HG03432 (cell line): Measurements from ENCODE around the gene MS4A18.

Experiments
- ATAC-seq: cut with Tn5 transposase; IDR thresholded peaks from one replicate; pipeline ENCODE4 v1.9.1; 2021; ENCODE audit warnings: mild to moderate bottlenecking, moderate library complexity; ENCODE audit not compliant: unreplicated experiment

MS4A18 gene

DNA sequence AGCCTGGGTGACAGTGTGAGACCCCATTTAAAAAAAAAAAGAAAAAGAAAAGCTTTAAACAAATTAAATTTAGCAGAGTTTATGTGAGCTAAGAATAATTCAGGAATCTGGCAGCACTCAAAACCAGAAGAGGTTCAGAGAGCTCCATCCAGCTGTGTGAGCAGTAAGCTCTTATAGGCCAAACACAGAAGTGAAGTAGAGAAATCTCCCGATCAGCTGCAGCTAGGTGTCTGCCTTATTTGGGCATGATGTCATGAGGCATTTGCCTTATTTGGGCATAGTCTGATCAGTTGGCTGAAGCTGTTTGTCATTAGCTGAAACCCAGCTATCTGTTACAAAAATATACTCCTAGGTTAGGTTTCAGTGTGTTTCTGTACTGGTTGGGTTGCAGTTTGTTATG, 40.4 kb downstream of the MS4A18 start:
- ATAC-seq: peak; percentile 39

DNA sequence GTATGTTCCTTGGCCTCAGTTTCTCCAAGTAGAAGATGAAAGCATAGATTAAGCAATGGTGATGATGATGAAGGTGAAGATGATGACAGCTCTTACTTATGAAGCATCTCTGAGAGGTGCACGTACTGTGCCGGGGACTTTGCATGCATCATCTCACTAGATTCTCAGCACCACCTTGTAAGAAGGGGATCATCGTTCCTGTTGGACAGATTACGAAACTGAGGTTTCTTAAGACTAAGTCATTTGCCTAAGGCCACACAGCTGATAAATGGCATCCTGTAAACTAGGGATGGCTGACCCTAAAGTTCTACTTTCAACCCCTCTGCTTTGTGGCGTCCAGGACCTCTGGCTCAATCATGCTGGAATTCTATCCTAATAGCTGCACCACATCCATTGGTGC, 40.8 kb downstream of the MS4A18 start:
- ATAC-seq: peak; percentile 10

DNA sequence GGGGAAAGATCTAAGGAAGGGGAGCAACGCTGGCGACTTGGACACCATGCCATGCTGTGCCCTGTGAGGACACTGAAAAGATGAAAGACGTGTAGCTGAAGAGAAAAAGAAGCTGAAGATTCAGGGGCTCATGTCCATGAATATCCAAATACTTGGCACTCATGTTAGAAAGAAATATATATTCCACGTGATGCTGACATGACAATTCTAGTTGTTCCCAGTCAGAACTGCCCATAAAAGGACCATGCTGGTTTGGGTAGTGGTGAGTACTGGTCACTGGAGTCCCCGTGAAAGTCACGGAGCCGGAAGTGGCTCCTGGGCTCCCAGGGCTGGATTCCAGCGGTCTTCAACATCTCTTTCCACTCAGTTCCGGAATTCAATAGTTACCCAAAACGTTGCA, 42.0 kb downstream of the MS4A18 start:
- ATAC-seq: no peak

DNA sequence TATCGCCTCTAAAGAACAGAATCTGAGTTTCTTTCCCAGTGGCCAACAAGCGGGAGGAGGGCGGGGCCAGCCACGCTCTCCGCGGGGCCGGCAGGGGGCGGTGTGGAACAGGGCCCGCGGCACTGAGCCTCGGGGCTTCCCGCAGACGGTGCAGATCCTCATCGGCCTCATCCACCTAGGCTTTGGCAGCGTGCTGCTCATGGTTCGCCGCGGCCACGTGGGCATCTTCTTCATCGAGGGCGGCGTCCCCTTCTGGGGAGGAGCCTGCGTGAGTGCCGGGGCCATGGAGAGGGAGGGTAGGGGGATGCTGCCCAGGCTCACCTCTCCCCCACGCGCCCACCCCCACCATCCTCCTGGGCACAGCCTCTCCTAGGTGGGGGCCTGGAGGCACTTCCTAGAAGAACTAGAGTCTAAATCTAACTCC, 42.9 kb downstream of the MS4A18 start:
- no peak for ATAC-seq

DNA sequence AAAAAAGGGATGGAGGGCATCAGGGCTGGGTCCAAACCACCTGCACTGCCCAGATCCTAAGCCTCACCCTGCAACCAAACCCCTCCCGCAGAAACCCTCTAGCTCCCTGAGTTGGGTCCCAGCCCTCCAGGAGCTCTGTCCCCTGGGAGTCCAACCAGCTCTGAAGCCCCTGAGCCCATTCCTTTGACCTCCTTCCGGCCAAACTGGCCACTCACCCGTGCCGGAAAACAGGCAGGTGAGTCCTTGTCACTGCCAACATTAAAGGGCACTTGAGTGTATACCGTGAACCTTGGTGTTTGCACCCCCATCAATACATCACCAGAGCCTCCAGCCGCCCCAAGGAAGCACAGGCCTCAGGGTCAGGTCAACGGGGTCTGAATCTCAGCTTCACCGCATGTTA, 43.7 kb downstream of the MS4A18 start:
- no peak for ATAC-seq

DNA sequence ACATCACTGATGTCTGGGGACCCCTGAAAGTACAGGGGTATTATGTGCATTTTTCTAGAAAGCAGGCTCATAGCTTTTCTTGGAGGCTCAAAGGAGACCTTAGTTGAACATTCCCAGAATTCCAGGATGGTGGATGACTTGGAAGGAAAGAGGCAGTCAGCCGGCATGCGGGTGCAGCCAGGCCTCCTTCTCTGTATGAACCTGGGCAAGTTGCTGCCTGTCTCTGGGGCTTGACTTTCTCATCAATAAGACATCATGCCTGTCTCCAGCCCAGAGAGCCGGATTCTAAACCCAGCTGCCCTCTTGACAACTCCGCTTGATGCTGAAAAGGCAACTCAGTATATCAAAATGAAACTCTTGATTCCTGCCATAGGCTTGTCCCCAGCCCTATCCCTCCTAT, 44.8 kb downstream of the MS4A18 start:
- ATAC-seq: no peak

DNA sequence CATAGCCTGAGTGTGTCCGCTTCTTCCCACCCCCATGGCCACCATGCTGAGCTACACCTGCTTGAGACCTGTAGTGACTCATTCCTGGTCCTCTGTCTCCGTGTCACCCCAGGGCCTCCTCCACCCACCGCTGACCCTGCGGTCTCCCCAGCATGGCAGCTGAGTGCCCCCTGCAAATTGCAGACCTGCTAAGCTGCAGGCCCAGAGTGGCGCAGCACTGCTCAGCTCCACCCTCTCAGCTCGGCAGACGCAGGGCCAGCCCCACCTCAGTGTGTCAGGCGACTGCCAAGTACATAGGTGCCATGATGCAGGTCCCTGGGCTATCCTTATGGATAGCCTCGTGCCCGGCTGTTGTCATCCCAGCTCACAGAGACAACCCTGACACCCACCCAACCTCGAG, 45.3 kb downstream of the MS4A18 start:
- no peak for ATAC-seq

DNA sequence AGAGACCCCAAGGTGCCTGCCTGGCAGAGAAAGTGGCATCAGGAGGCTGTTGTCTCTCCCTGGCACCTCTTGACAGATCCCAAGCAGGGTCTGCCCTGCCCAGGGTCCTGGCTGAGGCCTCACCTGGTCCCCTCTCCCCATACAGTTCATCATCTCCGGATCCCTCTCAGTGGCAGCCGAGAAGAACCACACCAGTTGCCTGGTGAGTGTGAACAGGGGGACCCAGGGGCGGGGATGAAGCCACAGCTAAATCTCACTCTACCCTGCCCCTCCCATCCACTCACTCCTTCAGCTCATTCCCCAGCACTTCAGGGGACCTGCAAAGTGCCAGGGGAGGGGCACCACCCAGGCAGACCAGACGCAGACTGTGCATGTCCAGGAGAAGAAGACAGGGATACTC, 46.6 kb downstream of the MS4A18 start:
- ATAC-seq: no peak

DNA sequence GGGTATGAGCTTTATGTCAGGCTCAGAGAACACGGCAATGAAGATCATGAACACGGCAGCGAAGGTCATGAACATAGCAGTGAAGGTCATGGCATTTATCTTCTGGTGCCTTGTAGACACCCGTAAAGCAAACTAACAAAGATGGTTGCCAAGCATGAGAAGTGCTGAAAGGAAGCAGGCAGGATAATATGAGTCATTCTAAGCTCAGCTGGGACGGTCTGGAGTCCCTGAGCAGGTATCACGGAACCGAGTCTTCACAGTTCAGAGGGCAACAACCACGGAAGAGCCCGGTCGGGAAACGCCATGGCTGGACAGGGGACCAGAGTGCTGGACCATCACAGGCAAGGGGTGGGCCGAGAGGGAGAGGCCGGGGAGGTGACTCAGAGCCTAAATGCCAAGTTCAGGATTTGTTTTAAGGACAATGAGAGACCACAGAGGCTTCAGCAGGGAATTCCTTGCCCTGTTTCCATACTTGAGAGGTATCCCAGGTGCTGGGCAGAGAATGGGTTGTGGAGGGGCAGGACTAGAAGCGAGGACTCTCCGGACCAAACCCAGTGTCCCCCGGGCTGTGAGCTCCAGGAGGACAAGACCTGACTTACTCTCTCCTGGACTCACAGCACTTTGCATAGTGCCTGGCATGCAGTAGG, 47.5 kb downstream of the MS4A18 start:
- ATAC-seq: no peak

DNA sequence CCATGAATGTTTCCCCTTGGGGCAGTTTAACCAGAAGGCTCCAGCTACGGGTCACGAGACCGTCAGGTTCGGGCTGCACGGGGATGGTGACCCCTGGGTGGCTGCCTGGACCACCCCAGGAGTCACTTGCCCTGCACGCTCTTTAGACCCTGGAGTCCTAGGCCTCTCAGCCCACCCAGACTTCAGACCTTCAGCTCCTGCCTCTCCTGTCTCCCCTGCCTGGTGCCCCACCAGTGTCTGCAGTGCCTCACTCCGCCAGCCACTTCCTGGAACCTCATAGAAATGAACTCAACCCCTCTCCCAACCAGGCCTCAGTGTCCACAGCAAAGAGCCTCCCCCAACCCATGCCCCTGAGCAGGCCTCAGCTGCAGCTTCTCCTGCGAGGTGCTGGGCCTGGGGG, 48.1 kb downstream of the MS4A18 start:
- no peak for ATAC-seq

DNA sequence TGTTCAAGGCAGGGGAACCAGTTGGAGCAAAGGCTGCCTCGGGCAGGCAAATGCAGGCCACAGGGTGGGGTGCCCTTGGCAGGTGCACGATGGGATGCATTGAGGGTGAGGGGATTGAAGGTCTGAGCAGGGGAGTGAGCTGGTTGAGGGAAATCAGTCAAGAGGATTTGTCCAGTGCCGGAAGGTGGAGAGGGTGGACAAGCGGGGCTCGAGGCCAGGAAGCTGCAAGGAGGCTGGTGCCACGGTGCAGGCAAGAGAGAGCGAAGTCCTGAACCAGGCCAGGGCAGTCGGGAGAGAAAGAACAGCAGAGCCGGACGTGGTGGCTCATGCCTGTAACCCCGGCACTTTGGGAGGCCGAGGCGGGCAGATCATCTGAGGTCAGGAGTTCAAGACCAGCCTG, 50.2 kb downstream of the MS4A18 start:
- ATAC-seq: no peak

DNA sequence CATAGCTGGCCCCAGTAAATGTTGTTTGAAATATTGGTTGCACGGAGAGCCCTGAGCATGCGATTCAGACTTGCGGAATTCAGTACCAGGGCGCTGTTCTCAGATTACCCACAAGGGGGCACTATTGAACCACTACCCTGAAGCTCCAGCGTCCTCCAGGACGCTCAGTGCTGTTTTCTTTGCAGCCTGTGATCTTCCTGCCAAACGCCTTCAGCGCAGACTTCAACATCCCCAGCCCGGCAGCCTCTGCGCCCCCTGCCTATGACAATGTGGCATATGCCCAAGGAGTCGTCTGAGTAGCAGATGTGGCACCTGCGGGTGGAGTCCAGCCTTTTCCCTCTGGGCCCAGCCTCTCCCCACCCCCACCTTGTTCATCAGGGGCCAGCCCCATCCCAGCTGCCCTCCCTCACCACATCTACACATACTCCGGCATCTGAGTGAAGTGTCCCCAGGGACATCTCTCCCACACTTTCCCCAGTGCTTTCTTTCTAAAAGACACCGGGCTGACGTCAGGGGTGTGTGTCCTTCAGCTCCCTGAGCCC, 51.0 kb downstream of the MS4A18 start:
- ATAC-seq: peak; percentile 88

DNA sequence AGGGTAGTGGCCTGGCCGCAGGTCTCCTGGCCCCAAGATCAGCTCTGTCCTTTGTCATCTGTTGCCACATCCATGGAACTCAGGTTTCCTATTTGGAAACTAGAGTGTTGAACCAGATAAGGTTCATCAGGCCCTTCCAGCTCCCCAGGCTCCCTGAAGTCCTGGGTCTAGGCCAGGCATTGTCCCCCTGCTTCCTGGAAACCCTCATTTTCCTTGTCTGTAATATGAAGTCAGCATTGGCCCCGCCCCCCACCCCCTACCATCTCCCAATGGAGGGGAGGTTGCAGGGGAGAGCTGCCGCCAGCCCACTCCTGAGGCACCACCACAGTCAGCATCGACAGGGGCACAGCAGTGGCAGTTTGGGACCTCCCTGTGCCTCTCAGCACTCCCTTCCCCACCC, 51.6 kb downstream of the MS4A18 start:
- ATAC-seq: no peak

DNA sequence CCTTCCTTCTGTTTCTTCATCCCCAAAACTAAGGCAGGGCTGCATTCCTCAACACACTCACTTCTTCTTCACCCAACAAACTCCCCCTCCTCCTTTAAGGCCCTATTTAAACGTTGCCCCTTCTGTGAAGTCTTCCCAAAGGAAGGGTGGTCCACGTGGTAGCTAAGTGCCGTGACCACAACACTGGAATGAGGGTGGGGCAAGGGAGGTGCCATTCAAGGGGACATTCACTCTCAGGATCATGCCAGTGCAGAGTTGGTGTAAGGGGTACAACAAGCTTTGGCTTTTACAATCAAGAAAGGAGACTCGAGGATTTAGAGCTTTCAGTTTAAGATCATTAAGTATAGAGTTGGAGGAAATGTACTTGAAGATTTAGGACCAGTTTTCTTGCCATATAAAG, 52.6 kb downstream of the MS4A18 start:
- ATAC-seq: no peak

DNA sequence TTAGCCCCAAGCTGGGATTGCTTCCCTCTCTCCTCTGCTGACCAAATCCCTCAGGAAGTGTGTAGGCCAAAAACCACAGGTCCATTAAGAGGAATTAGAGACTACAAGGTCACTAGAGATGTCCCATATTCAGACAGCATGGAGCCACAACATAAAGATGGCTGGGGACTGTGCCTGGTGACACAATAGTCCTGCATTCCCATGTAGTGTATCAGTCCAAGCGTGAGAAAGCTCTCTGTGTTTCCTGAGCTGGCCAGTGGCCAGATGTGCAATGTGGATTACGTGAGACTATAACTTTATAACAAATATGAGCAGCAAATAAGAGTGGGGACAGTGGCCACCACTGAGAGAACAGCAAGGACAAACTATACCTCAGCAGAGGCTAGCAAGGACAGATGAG, 53.1 kb downstream of the MS4A18 start:
- ATAC-seq: no peak

DNA sequence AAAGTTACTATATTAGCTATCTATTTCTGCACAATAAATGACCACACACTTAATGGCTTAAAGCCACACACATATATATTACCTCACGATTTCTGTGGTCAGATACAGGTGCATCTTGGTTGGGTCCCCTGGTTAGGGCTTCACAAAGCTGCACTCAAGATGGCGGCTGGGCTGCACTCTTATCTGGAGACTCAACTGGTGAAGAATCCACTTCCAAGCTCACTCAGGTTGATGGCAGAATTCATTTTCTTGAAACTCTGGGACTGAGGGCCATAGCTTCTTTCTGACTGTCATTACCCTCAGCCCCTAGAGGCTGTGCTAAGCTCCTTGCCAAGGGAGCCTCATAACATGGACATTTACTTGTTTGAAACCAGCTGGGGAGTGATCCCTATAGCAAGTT, 55.5 kb downstream of the MS4A18 start:
- ATAC-seq: no peak

DNA sequence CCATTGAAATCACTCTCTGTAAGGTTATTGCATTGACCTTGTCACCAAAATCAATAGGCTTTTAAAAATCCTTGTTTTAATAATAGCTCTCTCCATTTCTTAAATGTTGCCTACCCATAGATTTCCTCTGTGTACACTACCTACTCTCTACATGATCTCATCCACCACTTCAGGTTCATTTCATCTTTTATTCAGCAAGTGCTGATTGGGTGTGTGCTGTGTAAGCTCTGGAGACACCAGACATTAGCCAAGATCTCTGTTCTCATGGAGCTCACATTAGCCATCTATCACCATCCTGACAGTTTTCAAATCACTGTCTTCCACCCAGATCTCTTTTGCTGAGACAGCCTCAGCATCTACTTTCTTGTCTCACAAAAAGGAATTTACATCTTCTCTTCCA, 56.3 kb downstream of the MS4A18 start:
- no peak for ATAC-seq

DNA sequence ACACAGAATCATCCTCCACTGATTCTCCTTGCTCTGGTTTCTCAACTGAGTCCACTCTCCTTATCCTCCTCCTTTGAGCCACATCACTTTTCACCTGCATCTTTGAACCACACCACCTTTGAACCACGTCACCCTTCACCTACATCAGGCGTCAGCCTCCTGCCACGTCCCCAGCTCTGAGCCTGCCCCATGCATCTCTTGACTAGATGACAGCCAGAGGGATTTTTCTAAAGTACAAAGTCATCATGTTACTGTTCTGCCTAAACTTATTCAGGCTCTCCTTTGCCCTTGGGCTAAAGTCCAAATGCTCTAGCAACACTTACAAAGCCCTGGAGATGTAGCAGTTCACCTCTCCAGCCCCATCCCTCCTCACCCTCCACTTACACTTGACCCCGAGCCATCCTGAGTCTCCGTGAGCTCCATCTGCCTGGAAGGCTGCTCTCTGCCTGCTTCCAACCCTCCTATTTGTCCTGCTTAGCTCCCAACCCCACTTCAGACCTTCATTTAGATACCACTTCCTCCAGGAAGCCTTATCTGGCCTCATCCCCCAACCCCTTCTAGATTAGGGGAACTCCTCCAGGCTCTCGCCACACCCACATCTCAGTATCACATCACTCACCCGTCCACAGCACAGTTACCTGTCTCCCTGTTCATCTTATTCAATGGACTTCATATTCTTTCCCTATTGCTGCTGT, 56.9 kb downstream of the MS4A18 start:
- ATAC-seq: no peak

DNA sequence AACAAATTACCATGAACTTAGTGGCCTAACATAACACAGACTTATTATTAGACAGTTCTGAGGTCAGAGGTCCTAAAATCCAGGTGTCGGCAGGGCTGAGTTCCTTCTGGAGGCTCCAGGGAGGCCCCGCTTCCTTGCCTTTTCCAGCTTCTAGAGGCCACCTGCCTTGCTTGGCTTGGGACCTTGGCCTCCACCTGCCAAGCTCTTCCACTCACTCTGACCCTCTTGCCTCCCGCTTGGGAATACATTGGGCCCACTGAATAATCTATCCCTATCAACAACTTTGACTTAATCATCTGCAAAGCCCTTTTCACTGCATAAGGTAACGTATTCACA, 57.4 kb downstream of the MS4A18 start:
- ATAC-seq: no peak

DNA sequence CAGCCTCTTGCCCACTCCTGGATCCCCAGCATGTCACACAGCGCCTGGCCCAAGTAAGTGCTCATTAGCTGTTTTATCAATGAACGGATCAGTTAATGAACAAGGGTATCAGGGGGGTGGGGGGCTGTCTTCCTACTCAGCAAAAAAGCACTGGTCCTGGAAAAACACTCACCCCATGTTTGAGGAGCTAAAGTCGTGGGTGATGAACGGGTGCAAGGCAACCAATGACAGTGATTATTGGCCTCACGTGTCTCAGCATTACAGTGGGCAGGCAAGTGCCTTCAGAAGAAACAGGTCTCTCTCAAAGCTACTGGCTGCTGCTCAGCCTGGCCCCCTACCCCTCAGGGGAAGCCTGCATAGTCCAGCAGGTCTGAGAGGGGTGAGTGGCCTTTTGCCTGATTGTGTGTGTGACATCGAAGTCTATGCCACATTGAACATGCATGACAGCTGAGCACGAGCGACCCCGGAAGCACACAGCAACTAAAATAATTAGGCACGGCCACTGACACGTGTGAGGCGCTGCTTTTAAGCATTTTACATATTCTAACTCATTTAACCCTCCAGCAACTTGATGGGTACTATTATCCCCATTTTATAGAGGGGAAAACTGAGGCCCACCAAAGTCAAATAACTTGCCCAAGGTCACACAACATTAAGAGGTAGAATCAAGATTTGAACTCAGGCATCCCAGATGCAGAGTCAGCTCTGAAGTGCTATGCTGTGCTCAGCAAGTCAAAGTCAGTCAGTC, 58.0 kb downstream of the MS4A18 start:
- ATAC-seq: no peak

DNA sequence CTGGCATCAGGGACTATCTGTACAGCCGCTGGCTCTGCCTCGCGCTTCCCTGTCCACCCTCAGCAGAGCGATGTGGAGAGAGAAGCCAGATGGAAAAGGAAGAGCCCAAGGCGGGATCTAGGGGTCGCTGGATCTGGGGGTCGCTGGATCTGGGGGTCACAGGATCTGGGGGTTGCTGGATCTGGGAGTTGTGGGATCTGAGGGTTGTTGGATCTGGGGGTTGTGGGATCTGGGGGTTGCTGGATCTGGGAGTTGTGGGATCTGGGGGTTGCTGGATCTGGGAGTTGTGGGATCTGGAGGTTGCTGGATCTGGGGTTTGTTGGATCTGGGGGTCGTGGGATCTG, 58.6 kb downstream of the MS4A18 start:
- no peak for ATAC-seq

DNA sequence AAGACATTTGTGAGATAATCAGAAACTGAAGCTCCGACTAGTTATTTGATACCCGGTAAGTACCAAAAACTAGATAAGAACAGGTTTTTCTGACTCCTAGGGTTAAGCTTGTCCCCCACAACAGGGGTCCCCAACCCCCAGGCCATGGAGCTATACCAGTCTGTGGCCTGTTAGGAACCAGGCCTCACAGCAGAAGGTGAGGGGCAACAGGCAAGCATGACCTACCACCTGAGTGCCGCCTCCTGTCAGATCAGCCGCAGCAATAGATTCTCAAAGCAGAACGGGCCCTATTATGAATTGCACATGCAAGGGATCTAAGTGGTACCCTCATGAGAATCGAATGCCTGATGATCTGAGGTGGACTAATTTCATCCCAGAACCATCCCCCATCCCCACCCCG, 59.4 kb downstream of the MS4A18 start:
- ATAC-seq: no peak
